Measurements from ENCODE around the gene HGD.
"Not testable (repeated sequence)": the region's sequence is repeated elsewhere in the genome, so short reads cannot be mapped to it uniquely, and the experiment has no call there.

Gene HGD, protein sequence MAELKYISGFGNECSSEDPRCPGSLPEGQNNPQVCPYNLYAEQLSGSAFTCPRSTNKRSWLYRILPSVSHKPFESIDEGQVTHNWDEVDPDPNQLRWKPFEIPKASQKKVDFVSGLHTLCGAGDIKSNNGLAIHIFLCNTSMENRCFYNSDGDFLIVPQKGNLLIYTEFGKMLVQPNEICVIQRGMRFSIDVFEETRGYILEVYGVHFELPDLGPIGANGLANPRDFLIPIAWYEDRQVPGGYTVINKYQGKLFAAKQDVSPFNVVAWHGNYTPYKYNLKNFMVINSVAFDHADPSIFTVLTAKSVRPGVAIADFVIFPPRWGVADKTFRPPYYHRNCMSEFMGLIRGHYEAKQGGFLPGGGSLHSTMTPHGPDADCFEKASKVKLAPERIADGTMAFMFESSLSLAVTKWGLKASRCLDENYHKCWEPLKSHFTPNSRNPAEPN

DNA sequence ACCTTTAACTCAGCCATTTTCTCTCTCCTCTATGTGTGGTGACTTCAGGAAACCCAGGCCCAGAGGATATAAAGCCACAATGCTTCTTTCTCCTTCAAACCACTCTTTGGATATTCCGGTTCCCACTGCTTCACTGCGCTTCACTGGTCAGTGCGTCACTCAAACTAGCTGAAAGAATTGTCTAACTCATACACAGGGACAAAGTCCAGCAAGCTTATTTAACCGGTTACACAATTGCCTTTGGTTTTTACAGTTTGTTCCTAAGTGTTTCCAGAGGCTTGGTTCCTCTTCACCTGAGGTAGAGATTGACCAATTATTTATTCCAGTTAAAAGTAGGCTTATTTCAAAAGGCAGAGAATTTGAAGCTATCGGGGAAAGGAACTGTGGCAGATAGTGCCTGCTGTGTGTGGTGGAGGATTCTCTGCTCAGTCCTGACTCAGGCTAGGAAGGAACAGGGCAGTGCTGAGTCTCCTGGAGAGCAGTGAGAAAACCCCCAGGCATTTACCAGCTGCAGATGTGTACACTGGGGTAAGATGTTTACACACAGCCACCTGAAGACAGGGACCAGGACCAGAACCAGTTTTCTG lies at the start of gene HGD:
HGD (minus strand) TSS at position 145 of the 587 bp plus-strand sequence; CDS start at position 17, 128 bp downstream.
- DNase-seq, result no peak

DNA sequence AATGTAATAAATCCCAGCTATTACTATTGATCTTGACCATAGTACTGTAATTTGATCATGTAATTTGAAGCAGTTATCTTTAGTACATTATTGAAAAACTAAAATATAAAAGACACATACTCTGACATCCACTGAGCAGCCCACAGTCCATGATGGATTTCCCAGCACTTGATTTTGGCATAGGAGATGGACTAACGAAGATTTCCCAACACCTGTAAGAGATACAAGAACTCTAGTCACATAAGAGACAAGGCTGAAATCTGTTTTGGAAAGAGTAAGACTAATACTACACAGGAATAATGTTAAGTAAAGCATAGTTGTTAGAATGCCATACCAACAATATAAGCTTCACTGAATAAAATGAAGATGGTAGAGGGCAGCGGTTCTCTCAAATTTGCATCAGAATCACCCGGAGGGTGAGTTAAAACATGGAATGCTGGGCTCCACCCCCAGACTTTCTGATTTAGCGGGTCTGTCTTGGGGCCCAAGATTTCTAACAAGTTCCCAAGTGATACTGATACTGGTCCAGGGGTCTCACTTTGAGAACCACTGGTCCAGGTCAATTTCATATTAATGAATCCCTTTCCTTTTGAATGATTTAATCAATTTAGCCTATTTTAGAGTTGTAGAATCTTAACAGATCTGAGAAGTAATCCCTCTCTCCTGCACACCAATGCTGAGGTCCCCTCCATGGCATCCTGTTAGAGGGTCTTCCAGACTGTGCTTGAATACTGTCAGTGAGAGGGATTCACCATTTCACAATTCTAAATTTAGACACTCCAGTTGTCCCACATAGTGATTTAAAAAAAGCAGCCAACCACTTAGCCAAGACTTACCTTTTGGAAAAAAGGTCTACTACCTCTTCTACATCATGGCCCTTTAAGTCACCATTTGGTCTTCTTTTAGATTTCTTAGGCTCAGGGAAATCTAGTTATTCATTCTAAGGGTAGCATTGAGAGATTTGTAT lies 48.8 kb upstream of the HGD start:
- no peak for DNase-seq

DNA sequence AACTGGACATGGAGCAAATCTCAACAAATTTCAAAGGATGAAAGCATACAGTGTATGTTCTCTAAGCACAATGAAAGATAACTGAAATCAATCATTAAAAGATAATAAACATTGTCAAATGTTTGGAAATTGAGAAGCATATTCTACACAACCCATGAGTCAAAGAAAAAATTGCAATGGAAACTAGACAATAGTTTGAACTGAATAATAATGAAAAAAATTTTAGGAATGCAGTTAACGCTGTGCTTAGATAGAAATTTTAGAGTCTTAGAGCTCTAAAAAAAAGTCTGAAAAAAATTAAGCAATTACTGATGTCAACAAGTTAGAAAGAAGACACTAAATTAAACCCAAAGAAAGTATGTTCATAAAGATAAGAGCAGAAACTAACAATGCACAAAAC lies 44.8 kb upstream of the HGD start:
- DNase-seq, result no peak

DNA sequence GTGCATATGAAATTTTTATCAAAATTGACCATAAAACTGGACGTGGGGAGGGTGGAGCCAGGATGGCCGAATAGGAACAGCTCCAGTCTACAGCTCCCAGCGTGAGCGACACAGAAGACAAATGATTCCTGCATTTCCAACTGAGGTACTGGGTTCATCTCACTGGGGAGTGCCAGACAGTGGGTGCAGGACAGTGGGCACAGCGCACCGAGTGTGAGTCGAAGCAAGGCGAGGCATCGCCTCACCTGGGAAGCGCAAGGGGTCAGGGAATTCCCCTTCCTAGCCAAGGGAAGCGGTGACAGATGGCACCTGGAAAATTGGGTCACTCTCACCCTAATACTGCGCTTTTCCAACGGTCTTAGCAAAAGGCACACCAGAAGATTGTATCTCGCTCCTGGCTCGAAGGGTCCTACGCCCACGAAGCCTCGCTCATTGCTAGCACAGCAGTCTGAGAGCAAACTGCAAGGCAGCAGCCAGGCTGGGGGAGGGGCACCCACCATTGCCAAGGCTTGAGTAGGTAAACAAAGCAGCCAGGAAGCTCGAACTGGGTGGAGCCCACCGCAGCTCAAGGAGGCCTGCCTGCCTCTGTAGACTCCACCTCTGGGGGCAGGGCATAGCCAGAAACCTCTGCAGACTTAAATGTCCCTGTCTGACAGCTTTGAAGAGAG lies 37.3 kb upstream of the HGD start:
- DNase-seq, result not testable (repeated sequence)

DNA sequence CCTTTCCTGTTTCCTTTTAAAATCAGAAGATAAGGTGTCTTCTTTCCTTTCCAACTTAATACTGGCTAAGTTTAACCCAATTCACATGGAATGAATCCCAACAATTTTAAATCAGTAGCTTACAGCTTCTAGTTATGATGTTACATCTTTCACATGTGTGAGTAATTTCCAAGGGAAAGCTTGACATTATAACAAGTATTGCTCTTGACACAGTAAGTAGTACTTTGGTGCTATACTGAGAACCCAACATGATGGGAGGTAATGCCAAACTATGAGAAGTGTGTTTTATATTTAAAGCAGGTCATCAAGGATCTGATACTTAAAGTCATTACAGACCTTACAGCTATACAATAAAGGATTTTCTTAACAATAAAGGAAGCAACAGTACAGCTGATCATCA lies 31.2 kb upstream of the HGD start:
- DNase-seq, result no peak

DNA sequence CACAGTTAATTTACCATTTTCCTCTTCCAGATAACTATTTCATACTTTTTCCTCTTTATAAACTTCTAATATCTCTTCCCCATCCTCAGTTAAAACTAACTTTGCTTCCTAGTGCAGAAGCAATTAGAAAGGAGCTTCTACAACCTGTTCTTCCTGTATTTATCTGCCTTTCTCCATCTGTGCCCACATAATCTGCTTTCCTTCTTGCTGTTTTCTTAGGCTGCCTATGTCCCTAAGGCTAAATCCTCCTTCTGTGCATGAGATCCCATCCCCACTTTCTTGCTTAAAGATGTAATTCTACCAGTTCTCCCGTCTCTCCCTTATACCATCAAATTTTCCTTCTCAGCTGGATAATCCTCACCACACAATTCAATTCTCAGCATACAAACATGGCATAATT lies 28.3 kb upstream of the HGD start:
- no peak for DNase-seq

DNA sequence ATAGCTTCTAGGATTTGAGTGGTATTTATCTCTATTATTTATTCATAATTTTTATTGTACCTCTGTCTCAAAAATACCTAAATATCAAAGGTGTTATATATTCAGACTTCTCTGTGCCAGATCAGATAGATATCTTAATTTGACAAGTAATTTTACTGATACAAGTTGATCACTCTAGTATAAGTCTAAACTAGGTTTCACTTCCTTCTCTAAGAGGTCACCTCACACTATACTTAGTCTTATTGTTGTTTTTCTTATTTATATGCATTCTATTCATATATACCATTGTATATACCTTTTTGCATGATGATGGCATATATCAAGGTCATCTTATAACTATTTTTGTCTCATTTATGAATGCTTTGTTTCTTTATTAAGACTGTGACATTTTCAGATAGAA lies 26.4 kb upstream of the HGD start:
- DNase-seq, result no peak

DNA sequence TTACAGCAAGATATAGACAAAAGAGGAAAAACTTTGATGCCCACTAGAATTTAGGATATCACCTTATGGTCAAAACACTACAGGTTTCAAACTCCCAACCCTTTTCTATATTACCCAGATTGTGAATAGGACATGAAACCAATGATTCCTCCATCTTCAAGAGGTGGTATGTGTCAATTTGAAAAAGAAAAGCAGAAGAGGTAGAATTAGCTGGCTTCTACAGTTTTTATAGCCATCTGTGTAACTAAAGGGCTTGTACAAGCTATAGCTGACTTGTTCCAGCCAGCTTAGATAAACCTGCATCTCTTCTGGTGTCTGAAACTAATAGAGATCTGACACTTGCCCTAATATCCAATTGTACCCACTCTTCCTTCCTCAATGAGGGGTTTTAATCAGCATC lies 24.9 kb upstream of the HGD start:
- no peak for DNase-seq

DNA sequence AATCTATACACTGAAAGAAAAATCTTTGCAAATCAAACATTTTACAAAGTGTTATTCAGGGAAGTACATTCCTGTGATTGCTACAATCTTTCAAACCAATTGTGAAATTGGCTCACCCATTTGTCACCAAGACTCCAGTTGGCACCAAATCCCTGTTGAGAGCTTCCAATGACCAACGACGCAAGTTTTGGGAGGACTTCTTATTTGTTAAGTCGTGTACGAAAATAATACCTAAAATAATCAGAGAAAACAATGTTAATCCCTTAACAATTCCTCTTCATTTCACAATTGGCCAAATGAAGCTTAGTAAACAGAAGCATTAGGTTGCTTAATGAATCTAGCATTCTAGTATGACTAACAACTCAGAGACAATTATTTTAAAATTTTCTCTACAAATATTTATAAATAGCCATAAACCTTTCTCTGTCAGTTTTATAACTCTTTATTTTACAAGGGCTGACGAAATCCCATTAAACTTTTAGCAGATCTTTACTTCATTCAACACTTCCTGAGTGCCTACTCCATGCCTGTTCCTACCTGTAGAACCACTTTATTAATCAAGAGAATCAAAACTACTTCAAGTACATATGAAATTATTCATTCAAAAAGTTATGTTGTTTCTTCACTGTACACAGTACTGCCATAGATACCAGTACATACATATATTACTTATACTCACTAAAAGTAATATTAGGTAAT lies 24.0 kb upstream of the HGD start:
- no peak for DNase-seq

DNA sequence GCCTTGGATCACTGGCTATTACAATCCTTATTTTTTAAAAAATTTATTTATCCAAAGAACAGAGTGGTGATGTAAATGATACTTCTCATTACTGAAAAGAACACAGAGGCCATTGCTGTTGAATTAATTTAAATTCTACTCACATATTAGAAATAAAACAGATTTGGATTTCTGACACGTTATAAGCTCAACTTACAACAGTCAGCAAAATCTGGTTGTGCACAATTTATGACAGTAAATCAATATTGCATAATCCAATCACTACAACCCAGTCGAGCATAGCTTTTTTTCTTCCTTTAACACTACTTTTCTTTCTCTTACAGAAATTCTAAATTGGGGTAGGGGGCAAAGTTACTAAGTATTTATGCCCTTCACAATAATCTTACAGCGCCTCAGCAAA lies 17.3 kb upstream of the HGD start:
- no peak for DNase-seq

DNA sequence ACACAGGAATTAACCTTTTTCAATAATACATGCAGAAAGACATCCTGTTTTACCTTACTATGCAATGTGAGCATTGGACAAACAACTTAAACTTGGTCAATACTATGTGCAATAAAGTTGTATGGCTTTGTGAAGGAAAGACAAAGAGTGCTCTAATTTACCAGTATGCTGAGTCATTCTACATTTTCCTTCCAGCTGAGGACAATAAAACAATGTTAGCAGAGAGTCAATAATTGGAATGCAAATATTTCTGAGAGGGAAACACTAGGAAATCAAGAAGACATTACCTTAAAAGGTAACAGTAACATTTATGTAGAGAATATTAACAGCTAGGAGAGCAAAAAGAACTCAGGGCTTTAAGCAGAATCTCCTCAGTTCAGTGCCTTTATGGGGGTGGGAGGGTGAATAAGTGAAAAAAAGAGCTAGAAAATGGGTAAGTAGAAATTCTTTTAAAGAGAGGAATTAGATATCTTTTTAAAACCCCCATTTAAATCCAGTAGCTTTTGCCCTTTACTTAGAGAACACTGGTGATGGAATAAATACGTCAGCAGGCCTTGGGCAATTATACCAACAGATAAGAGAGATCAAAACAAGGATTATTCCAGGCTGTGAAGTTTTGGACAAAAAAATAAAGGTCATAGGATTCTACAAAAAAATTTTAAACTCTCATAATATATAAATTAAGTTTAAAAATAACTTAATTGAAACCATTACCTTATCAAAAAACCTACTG lies 11.6 kb upstream of the HGD start:
- no peak for DNase-seq

DNA sequence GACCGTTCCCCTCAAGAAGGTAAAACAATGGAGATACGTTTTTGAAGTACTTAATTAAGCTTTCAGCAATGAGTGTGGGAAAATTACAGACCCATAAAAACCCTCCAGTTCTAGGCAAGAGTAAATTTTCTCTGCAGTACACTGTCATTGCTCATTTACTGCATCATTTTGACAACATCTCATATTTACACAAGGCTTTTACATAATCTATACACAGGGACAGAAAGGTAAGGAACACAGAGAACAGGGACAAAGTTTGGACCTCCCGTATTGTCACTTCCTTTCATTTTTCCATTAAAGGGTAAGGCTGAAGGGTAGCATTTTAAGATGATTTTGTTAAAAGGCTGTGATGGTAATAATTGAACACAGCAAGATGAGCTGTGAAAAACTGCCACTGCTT lies 7.4 kb upstream of the HGD start:
- DNase-seq, result no peak

DNA sequence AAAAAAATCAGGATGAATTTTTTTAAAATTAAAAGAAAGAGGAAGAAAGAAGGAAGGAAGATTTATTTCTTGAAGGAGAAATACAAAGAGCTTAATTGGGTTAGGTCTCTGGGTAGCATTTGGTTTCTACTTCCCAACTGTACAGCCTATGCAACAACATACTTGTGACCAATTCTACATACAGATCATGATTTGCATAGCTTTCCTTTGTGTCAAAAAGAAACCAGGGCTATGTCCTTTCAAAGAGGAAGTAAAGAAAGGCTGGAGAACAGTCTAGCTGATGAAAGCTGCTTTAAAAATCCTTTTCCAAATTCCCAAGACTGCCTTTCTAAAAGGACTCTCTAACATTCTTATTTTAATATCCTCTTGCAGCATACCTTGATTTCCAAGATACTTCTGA lies 6.1 kb upstream of the HGD start:
- DNase-seq, result no peak

DNA sequence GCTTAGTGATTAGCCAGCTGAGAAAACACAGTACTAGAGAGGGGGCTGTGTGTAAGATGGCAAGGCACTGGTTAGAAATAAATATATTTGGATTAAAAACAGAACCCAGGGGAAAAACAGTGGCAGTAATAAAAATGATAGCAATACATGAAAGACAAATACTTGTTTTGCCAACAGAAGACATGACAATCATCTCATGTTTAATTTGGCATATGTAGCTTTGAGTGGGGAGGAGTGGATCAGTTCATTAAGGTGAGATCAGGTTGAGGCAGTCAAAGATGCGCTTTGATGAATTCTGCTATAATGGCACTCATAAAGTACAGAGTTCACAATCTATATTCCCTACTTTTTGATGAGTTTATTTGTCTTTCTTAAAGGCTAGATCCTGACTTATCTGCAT lies 3.4 kb upstream of the HGD start:
- DNase-seq, result no peak

DNA sequence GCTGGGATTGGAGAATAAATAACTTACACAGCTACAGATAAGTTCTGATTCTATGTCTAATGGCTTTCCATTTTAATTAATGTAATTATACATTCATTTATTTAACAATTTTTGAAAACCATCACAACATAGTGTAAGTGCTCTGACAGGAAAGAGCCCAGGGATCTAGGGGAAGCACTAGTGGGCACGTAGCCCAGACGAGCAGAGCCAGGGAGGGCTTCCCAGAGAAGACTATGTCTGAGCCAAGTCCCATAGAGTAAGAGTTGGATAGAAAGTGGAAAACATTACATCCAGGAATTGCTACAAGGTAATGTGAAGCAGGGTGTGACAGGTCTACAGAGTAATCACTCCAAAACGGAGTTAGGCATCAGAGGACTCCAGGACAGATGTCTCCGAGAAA lies 2.9 kb upstream of the HGD start:
- no peak for DNase-seq

DNA sequence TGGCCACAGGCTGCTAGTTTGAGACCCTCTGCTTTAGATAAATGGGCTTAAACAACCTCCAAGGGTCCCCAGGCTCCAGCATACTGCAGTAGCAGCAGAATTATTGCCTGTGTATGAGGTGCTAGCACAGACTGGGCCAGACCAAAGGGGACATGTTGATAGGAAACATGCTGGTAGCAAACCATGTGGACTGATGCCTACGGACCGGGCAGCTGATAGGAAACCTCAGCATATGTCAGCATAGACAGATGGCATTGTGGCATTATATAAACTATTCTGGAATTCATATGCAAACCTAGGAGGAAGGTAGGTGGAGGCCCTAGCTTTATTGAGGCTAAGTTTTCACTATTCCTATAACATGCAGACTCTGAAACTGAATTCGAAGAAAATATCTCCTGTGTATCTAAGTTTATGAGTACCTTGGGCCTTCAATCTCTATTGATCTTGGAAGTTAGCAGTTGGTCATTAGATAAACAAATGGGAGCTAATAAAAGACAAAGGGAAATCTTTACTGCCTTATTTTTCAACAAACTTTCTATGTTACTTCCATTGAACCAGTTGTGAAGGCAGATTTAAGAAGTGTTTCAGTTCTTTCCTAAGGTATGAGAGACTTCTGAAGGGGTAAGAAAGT lies 1.7 kb upstream of the HGD start:
- no peak for DNase-seq

DNA sequence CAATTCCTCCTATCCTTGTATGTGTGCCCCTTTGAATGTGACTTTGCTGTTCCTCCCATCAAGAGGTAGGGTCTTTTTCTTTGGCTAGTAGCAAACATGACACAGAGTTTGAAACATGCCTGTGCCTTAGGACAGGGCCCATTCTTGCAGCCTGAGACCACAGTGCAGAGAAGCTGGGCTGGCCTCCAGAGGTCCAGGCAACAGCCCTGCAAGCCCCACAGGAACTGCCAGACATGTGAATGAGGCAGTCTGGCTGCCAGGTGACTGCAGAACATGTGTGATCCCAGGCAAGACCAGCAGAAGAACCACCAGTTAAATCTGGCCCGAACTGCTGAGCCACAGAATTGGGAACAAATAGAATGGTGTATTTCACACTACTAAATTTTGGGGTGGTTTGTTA lies 1.2 kb upstream of the HGD start:
- no peak for DNase-seq

DNA sequence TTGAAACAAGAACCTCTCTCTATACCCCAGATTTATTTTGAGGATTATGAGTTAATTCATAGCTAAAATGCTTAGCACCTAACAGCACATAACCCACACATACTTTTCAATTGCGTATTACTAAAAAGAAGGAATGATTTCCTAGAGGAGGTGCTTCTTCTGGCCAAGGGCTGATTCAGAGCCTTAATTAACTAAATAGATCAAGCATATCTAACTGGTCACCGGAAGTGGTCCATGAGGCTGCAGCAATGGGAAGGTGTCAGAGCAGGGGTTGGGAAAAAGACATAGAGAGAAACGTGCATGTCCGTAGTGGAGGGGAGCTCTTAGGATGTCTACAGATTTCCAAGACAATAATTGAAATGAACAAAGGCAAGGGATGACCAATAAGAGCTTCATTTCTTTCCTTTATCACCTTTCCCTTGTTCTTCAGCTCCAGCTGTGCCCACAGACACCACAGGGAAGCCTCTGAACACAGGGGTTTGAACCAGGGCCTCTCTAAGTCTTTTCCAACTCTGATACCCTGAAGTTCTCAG lies 467 bp downstream of the HGD start:
- DNase-seq, result no peak

DNA sequence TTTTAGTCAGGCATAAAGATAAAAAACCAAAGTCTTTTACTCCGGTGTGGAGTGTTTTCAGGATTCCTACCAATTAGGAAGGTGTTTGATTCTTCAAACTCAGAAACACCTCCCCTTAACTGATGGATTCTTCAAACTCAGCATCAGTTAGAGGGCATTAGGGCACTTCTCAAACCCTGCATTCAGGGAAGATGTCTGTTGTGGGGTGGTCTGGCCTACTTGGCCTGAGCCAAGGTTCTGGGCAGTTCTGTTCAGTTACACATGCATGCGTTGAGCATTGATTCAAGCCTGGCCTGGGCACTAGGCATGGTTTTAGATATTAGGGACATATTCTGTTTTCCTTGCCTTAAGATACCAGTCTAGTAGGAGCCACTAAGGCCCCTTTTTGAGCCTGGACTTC lies 1.0 kb downstream of the HGD start:
- no peak for DNase-seq

DNA sequence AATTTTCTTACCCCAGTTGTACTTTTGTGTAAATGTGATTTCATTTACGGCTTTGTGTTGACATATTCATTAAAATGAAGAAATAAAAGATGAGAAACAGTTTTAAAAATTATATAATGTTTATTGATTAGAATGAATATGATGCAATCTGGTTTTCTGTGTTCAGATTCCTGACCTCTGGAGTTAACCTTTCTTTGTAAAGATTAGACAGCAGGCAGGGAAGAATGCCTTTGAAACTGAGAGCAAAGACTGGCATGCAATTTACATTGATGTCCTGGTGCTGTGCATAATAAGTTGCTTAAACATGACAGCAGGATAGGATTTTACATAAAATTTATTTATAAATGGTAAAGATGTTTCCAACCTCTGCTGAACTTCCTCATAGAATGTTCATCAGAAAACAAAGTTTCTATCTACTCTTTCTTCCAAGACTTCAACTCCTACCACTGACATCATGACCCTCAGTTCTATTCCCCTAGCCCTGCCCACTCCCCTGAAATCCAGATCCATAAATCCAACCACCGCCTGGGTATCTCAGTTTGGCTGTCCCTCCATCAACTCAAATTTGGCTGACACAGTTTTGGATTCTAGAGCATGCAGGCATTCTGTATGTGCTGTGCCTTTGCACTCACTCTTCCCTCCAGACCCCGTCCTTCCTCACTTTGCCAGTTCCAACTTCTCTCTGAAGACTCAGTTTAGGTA lies 1.7 kb downstream of the HGD start:
- DNase-seq, result no peak

Measured in NCI-H2227 treated with DMSO at 0.1 percent for 48 hours (cell line).